Activated naive CD8-positive, alpha-beta T cell (primary cell): Measurements from ENCODE around the gene HOXD10.

ENCODE experiments used
- H3K27ac Mint-ChIP-seq: one replicate; pipeline ENCODE4 v1.8.0; 2021; ENCODE audit warnings: mixed read lengths
- H3K27me3 Mint-ChIP-seq: one replicate; pipeline ENCODE4 v1.8.0; 2021; ENCODE audit warnings: mixed read lengths
- H3K36me3 Mint-ChIP-seq: one replicate; pipeline ENCODE4 v1.8.0; 2021; ENCODE audit warnings: mixed read lengths
- H3K4me1 Mint-ChIP-seq: one replicate; pipeline ENCODE4 v1.8.0; 2021; ENCODE audit warnings: low read depth, mixed read lengths
- H3K4me3 Mint-ChIP-seq: one replicate; pipeline ENCODE4 v1.8.0; 2021; ENCODE audit warnings: mild to moderate bottlenecking, mixed read lengths
- H3K9me3 Mint-ChIP-seq: one replicate; pipeline ENCODE4 v1.8.0; 2021; ENCODE audit warnings: low read depth, mixed read lengths

Gene HOXD10

GRCh38 chr2:176115883-176116813, at the start of gene HOXD10:
Gene HOXD10, plus strand, starts transcription at chr2:176116778. Its CDS starts 56 bp downstream, at chr2:176116834.
- Mint-ChIP-seq H3K27me3 (peaks cover 62% of the 10 kb centered on the region), H3K27ac (peak within 1 kb of the TSS; percentile 66), H3K36me3 (peaks cover 6% of the 10 kb centered on the region), H3K4me1 (peaks cover 4% of the 10 kb centered on the region), H3K9me3 (peaks cover 3% of the 10 kb centered on the region), H3K4me3 (no peak within 1 kb of the TSS)

- H3K9me3 Mint-ChIP-seq: no peaks in the 10 kb centered on the region
- H3K27me3 Mint-ChIP-seq: peaks cover 52% of the 10 kb centered on the region
- H3K4me1 Mint-ChIP-seq: peaks cover 12% of the 10 kb centered on the region
- H3K4me3 Mint-ChIP-seq: peak overlapping the region; percentile 13
- no peak overlapping the region for H3K27ac Mint-ChIP-seq
- H3K36me3 Mint-ChIP-seq: no peaks in the 10 kb centered on the region
Measured at GRCh38 chr2:176067589-176068418, 48.8 kb upstream of the HOXD10 start.

GRCh38 chr2:176068419-176068832, 48.2 kb upstream of the HOXD10 start:
- peaks cover 12% of the 10 kb centered on the region for H3K4me1 Mint-ChIP-seq
- peaks cover 54% of the 10 kb centered on the region for H3K27me3 Mint-ChIP-seq

GRCh38 chr2:176071330-176072291, 45.0 kb upstream of the HOXD10 start:
- Mint-ChIP-seq H3K27me3 (peaks cover 61% of the 10 kb centered on the region), H3K4me3 (no peak overlapping the region), H3K27ac (no peak overlapping the region), H3K36me3 (peaks cover 3% of the 10 kb centered on the region), H3K9me3 (peaks cover 7% of the 10 kb centered on the region), H3K4me1 (peaks cover 11% of the 10 kb centered on the region)

More at GRCh38 chr2:176068419-176068832, 48.2 kb upstream of the HOXD10 start:
- no peaks in the 10 kb centered on the region for H3K36me3 Mint-ChIP-seq
- H3K4me3 Mint-ChIP-seq: no peak overlapping the region
- H3K27ac Mint-ChIP-seq: no peak overlapping the region
- no peaks in the 10 kb centered on the region for H3K9me3 Mint-ChIP-seq

GRCh38 chr2:176072292-176072669, 44.3 kb upstream of the HOXD10 start:
- Mint-ChIP-seq H3K4me1 (peaks cover 11% of the 10 kb centered on the region), H3K4me3 (no peak overlapping the region), H3K36me3 (peaks cover 3% of the 10 kb centered on the region), H3K27me3 (peaks cover 65% of the 10 kb centered on the region), H3K9me3 (peaks cover 7% of the 10 kb centered on the region), H3K27ac (no peak overlapping the region)

GRCh38 chr2:176072951-176073904, 43.4 kb upstream of the HOXD10 start:
- H3K4me3 Mint-ChIP-seq: no peak overlapping the region
- H3K27me3 Mint-ChIP-seq: peaks cover 66% of the 10 kb centered on the region
- H3K27ac Mint-ChIP-seq: no peak overlapping the region
- H3K36me3 Mint-ChIP-seq: peaks cover 3% of the 10 kb centered on the region
- H3K4me1 Mint-ChIP-seq: peaks cover 7% of the 10 kb centered on the region
- peaks cover 9% of the 10 kb centered on the region for H3K9me3 Mint-ChIP-seq

GRCh38 chr2:176074919-176075425, 41.6 kb upstream of the HOXD10 start:
- Mint-ChIP-seq H3K9me3 (peaks cover 15% of the 10 kb centered on the region), H3K4me1 (peaks cover 10% of the 10 kb centered on the region), H3K36me3 (peaks cover 14% of the 10 kb centered on the region), H3K4me3 (no peak overlapping the region), H3K27ac (no peak overlapping the region), H3K27me3 (peaks cover 63% of the 10 kb centered on the region)

- Mint-ChIP-seq H3K4me3 (no peak overlapping the region), H3K36me3 (peaks cover 14% of the 10 kb centered on the region), H3K4me1 (peaks cover 10% of the 10 kb centered on the region), H3K27me3 (peaks cover 58% of the 10 kb centered on the region), H3K27ac (no peak overlapping the region), H3K9me3 (peaks cover 15% of the 10 kb centered on the region)
Measured at GRCh38 chr2:176075481-176075880, 41.1 kb upstream of the HOXD10 start.

- peaks cover 10% of the 10 kb centered on the region for H3K4me1 Mint-ChIP-seq
- H3K9me3 Mint-ChIP-seq: peaks cover 15% of the 10 kb centered on the region
- H3K27ac Mint-ChIP-seq: no peak overlapping the region
- H3K36me3 Mint-ChIP-seq: peaks cover 14% of the 10 kb centered on the region
- H3K4me3 Mint-ChIP-seq: no peak overlapping the region
- H3K27me3 Mint-ChIP-seq: peaks cover 55% of the 10 kb centered on the region
Measured at GRCh38 chr2:176076063-176076462, 40.5 kb upstream of the HOXD10 start.

- H3K9me3 Mint-ChIP-seq: peaks cover 15% of the 10 kb centered on the region
- H3K27ac Mint-ChIP-seq: no peak overlapping the region
- H3K36me3 Mint-ChIP-seq: peaks cover 14% of the 10 kb centered on the region
- H3K27me3 Mint-ChIP-seq: peaks cover 55% of the 10 kb centered on the region
- peaks cover 10% of the 10 kb centered on the region for H3K4me1 Mint-ChIP-seq
- H3K4me3 Mint-ChIP-seq: no peak overlapping the region
Measured at GRCh38 chr2:176076796-176077195, 39.8 kb upstream of the HOXD10 start.

- H3K4me3 Mint-ChIP-seq: peak overlapping the region; percentile 63
- peaks cover 52% of the 10 kb centered on the region for H3K27me3 Mint-ChIP-seq
- H3K27ac Mint-ChIP-seq: peak overlapping the region; percentile 61
- H3K36me3 Mint-ChIP-seq: peaks cover 14% of the 10 kb centered on the region
- H3K9me3 Mint-ChIP-seq: peaks cover 15% of the 10 kb centered on the region
- H3K4me1 Mint-ChIP-seq: peaks cover 7% of the 10 kb centered on the region
Measured at GRCh38 chr2:176078541-176079284, 37.9 kb upstream of the HOXD10 start.

- H3K9me3 Mint-ChIP-seq: peaks cover 15% of the 10 kb centered on the region
- H3K4me3 Mint-ChIP-seq: peak overlapping the region; percentile 63
- peak overlapping the region; percentile 61 for H3K27ac Mint-ChIP-seq
- H3K36me3 Mint-ChIP-seq: peaks cover 14% of the 10 kb centered on the region
- peaks cover 54% of the 10 kb centered on the region for H3K27me3 Mint-ChIP-seq
- H3K4me1 Mint-ChIP-seq: peaks cover 7% of the 10 kb centered on the region
Measured at GRCh38 chr2:176079285-176079830, 37.2 kb upstream of the HOXD10 start.
